ENCODE measurements around the gene EN2. TPM values are rescaled to one million over a fixed set of nuclear protein-coding genes. Genes with fewer than 3 reads are reported as not detected.

Gene EN2
- total RNA-seq, 2 donors from 2014 or later, result not detected

DNA sequence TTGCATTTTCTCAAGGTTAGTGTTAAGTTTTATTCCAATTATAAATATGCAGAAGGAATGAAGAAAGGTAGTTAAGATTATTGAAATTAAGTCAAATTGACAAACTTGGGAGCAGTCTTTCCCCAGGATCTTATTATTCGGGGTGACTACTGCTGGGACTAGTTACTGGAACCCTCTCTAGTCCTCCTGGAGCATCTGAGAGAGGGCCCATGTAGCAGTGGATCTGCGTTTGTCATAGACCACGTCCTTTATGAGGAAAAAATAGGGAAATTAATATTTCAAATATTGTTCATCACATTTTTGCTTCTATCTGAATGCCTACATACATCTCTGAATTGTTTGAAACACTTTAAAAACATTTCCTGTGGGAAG is 47.5 kb downstream of the EN2 start:
- peaks cover 64% of the 10 kb centered on the region for H3K27me3 ChIP-seq
- no peaks in the 10 kb centered on the region for H3K36me3 ChIP-seq
- H3K4me3 ChIP-seq, result no peak overlapping the region
- intact Hi-C loops (cut with DNase I), result no loop called here
- DNase-seq, result no peak
- H3K27ac ChIP-seq, result no peak overlapping the region
- H3K9me3 ChIP-seq, result no peaks in the 10 kb centered on the region
- H3K9ac ChIP-seq (ENCODE audit: low read depth in 2 of 2, low read length in 2 of 2), result no peak overlapping the region
- no peaks in the 10 kb centered on the region for H3K4me1 ChIP-seq
- TF ChIP-seq, protein P1, sequence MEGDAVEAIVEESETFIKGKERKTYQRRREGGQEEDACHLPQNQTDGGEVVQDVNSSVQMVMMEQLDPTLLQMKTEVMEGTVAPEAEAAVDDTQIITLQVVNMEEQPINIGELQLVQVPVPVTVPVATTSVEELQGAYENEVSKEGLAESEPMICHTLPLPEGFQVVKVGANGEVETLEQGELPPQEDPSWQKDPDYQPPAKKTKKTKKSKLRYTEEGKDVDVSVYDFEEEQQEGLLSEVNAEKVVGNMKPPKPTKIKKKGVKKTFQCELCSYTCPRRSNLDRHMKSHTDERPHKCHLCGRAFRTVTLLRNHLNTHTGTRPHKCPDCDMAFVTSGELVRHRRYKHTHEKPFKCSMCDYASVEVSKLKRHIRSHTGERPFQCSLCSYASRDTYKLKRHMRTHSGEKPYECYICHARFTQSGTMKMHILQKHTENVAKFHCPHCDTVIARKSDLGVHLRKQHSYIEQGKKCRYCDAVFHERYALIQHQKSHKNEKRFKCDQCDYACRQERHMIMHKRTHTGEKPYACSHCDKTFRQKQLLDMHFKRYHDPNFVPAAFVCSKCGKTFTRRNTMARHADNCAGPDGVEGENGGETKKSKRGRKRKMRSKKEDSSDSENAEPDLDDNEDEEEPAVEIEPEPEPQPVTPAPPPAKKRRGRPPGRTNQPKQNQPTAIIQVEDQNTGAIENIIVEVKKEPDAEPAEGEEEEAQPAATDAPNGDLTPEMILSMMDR (IDR thresholded peaks at IDR 0.05), result no peak

DNA sequence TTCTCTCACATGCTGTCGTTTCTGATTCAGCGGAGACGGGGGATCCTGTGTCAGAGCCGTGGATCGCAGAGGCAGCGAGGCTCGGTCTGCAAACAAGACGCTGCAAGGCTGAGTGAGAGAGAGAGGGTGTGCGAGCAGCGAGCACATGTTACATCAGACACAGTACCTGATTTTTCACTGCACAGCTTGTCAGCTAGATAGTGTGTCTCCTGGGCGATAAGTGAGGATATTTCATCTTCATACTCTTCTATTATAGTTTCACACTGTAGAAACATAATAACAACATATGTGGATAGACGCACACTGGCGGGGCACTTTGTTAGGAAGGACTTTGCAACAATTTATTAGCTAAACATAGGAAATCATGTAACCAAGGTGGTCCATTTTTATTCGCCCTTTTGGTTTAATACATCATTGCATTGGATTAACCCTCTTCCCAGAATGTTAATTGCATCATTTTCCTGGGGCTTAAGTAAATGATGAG is 49.0 kb downstream of the EN2 start:
- no peak for DNase-seq
- intact Hi-C loops (cut with DNase I), result no loop called here
- H3K27me3 ChIP-seq, result peaks cover 79% of the 10 kb centered on the region

DNA sequence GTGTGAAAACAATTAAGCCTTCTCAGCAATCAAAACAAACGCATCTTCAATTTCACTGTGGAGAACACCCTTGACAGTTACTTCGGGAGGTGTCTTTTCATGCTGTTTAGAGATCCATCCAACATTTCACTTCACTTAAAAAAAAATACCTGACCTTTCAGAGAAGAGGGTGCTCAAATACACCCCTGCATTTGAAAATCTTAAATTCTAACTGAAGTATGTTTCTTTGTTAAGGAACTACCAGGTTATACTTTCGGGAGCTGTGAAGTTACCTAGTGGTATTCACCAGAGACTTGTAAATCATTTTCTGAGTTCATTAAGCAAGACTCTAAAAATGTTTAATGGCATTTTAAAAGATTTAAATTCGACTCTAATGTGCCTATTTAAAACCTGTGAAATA is 49.6 kb downstream of the EN2 start:
- intact Hi-C loops (cut with DNase I), result no loop called here
- H3K27me3 ChIP-seq, result peaks cover 86% of the 10 kb centered on the region
- TF ChIP-seq, protein P1 (IDR thresholded peaks at IDR 0.05), result no peak

More for the DNA sequence above, 49.0 kb downstream of the EN2 start:
- Histone ChIP-seq H3K9me3 (no peaks in the 10 kb centered on the region), H3K9ac (ENCODE audit: low read depth in 2 of 2, low read length in 2 of 2) (no peak overlapping the region), H3K4me3 (no peak overlapping the region), H3K36me3 (no peaks in the 10 kb centered on the region), H3K27ac (no peak overlapping the region), H3K4me1 (no peaks in the 10 kb centered on the region)
- TF ChIP-seq, protein P1 (IDR thresholded peaks at IDR 0.05), result no peak

DNA sequence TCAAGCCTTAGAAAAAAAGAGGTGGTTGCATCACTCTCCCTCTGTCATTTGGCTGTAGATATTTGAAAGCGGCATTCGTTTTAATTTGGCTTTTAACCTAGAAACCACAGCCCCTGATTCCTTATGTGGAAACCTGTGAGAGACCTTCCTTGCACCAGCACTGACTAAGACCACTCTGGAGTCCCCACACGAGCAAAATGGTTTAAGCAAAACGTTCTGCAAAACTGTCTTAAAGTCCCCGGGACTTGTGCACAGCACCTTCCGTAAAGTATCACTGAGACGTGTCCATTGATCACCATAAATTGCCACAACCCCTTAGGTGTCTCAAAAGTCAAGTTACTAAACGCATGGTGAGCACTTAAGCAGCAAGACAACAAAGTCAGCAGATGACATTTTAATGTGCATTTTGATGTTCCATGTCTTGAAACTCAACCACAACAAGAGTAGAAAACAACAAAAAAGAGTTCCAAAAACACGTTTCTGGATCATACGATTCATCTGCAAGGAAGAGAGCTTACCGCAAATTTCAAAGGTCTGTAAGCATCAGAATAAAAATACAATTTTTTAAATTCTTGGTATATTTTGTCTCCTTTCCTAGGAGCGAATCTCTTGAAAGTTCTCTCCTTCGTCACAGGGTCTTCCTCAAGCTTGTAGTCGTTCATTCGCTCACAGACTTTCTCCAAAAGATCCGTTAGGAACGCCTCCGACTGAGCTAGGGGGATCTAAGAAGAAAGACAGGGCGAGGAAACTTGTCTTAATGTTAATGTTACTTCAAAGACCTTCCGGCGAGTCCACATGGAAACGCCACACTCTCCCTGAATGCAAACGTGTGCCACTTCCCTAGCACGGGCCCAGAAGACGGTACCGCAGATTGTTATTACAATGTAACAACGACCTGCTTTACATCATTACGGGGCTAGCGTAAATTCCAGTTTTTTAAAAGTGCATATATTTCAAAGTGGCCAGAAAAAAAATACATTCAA is 50.7 kb downstream of the EN2 start:
- Histone ChIP-seq H3K27me3 (peaks cover 92% of the 10 kb centered on the region), H3K9me3 (no peaks in the 10 kb centered on the region), H3K9ac (ENCODE audit: low read depth in 2 of 2, low read length in 2 of 2) (no peak overlapping the region), H3K36me3 (no peaks in the 10 kb centered on the region), H3K4me3 (no peak overlapping the region), H3K4me1 (no peaks in the 10 kb centered on the region), H3K27ac (no peak overlapping the region)
- intact Hi-C loops (cut with DNase I), result no loop called here
- no peak for DNase-seq
- TF ChIP-seq, protein P1 (IDR thresholded peaks at IDR 0.05), result no peak

More for the DNA sequence above, 49.6 kb downstream of the EN2 start:
- Histone ChIP-seq H3K9ac (ENCODE audit: low read depth in 2 of 2, low read length in 2 of 2) (no peak overlapping the region), H3K27ac (no peak overlapping the region), H3K4me3 (no peak overlapping the region), H3K9me3 (no peaks in the 10 kb centered on the region), H3K36me3 (no peaks in the 10 kb centered on the region), H3K4me1 (no peaks in the 10 kb centered on the region)
- no peak for DNase-seq

DNA sequence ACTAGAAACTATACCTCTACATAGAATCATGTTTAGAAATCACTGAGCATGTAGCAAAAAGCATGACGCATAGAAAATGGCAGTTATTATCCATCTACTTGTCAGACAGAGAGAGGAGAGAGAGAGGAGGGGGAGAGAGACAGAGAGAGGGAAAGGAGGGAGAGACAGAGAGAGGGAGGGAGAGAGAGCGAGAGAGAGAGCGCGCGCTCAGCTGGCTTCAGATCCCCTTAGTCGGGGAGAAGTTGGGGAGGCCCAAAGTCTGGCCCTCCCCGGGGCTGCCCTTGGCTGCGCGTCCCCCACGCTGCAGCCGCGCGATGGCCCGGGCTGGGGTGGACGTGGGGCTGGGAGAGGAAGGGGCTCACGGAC is 51.4 kb downstream of the EN2 start:
- TF ChIP-seq, protein P1 (IDR thresholded peaks at IDR 0.05), result no peak
- no peak for DNase-seq
- intact Hi-C loops (cut with DNase I), result no loop called here
- Histone ChIP-seq H3K4me3 (no peak overlapping the region), H3K4me1 (no peaks in the 10 kb centered on the region), H3K27me3 (peaks cover 89% of the 10 kb centered on the region), H3K27ac (no peak overlapping the region), H3K36me3 (no peaks in the 10 kb centered on the region), H3K9me3 (no peaks in the 10 kb centered on the region), H3K9ac (ENCODE audit: low read depth in 2 of 2, low read length in 2 of 2) (no peak overlapping the region)
